Ovary (tissue), 10 donors: Measurements from ENCODE around the gene RAB9A. TPM values are rescaled to one million over a fixed set of nuclear protein-coding genes. Genes with fewer than 3 reads are reported as not detected.
"Not testable (repeated sequence)": the region's sequence is repeated elsewhere in the genome, so short reads cannot be mapped to it uniquely, and the experiment has no call there.

Experiments used
- DNase-seq, 5 donors: peaks; one replicate each; pipeline ENCODE4 v3.0.0-alpha.2; 2019 to 2020
- H3K27ac ChIP-seq, 2 donors: fragments of 200-600 bp; one replicate each; pipeline versions ENCODE4 v1.5.1 to v1.8.0; 2019 to 2022
- H3K27me3 ChIP-seq: fragments of 200-600 bp; one replicate; pipeline ENCODE4 v1.8.0; 2022
- H3K36me3 ChIP-seq: fragments of 200-600 bp; sonication (generic); one replicate; pipeline ENCODE4 v1.5.1; 2019
- H3K4me1 ChIP-seq: one replicate; pipeline ENCODE4 v1.8.1; 2013; ENCODE audit warnings: mild to moderate bottlenecking, moderate library complexity; ENCODE audit not compliant: insufficient read depth
- H3K4me3 ChIP-seq: fragments of 200-600 bp; sonication (generic); one replicate; pipeline ENCODE4 v1.5.1; 2017
- H3K9me3 ChIP-seq, 2 donors: fragments of 200-600 bp in 1 of 2; sonication (generic) in 1 of 2; one replicate each; pipeline versions ENCODE4 v1.5.1 to v1.8.1; 2013 to 2019; ENCODE audit warnings: mild to moderate bottlenecking in 1 of 2, moderate library complexity in 1 of 2
- EP300 ChIP-seq: sonication (generic); formaldehyde crosslinking; IDR thresholded peaks from one replicate; pipeline ENCODE4 v1.6.1; 2017; ENCODE audit warnings: antibody characterized with exemption
- POLR2A ChIP-seq: fragments of 450-650 bp; IDR thresholded peaks from one replicate; pipeline ENCODE4 v1.6.1; 2017; ENCODE audit warnings: antibody characterized with exemption, mild to moderate bottlenecking, moderate library complexity
- WGBS, 3 donors: extraction: QIAGEN DNeasy Blood & Tissue Kit in 1 of 3; methylation state at CpG; one replicate each; pipeline versions ENCODE4 v1.1.5 to v1.1.7; 2013 to 2017; 5-methylcytosine and 5-hydroxymethylcytosine counted together
- intact Hi-C, 4 donors: fragments of 100-400 bp; cut with DNase I; formaldehyde crosslinking; loops; one replicate each; pipeline versions ENCODE4 v1.11.0 to v1.15.1; 2022 to 2023
- long read RNA-seq, 3 donors: library from polyadenylated mRNA in 2 of 3; unstranded in 2 of 3; transcript quantifications; one replicate each; pipeline ENCODE4 v2.0.0 and lab custom pipeline, GENCODE V29; 2021 to 2026
- polyA plus RNA-seq, 2 donors: library from polyadenylated mRNA; stranded (reverse); fragments of 200-250 nt in 1 of 2; fragments of 350-450 nt in 1 of 2; fragmentation: Illumina TruSeq in 1 of 2; extraction: RNeasy Lipid Tissue Mini Kit (QIAGEN cat#74804) in 1 of 2; gene quantifications; one replicate each; pipeline ENCODE4 v1.2.3, GENCODE V29; 2013 to 2014
- total RNA-seq, 7 donors: library from RNA; depleted of rRNA in 2 of 7; stranded (reverse); fragments of >200 nt in 2 of 7; fragmentation: NEBNext Ultra II Directional in 3 of 7; extraction: Animal tissue kit (Norgen Biotek cat#: 25700) in 3 of 7; gene quantifications; one replicate each; pipeline versions ENCODE4 v1.1.0 to v1.2.4, GENCODE V29; 2016 to 2023
- TF ChIP-seq, protein P1 (sequence below), 3 donors: fragments of 450-650 bp in 2 of 3; fragments of 200-600 bp in 1 of 3; IDR thresholded peaks; one replicate each; pipeline versions ENCODE4 v1.5.1 to v1.8.0; 2016 to 2022; ENCODE audit warnings: antibody characterized with exemption in 3 of 3, mild to moderate bottlenecking in 1 of 3
- donor health status: DM: no; HTN: no; CAD: no; lungs with moderate emphysema.
- donor health status: DM: no; HTN: no; CAD: no.
- donor health status: Bipolar disorder and iron deficiency.
- donor health status: DM: yes; HTN: yes; CAD: no.
- donor health status: DM: no; HTN: no; CAD: no.
- donor health status: DM: yes; HTN: yes; CAD: no.

The RAB9A gene
- total RNA-seq = 10 to 100 TPM; 22.3 to 37.2 (median 26.2) TPM
- polyA plus RNA-seq = 10 to 100 TPM; 29.2 to 46.3 TPM
- long read RNA-seq, donor 1, transcript RAB9A-203 (2 exons, 737 nt) = minor isoform, 23 of 102 reads
- long read RNA-seq, donor 1, transcript RAB9A-202 (3 exons, 2,039 nt) = major isoform, 64 of 102 reads
- long read RNA-seq, donor 1, partial matches to known transcripts = 1 of 102 reads
- long read RNA-seq, donor 1, other reads (novel, unspliced or antisense) = 10 of 102 reads
- long read RNA-seq, donor 2, transcript RAB9A-202 (3 exons, 2,039 nt) = major isoform, 9 of 16 reads
- long read RNA-seq, donor 2, partial matches to known transcripts = 0 of 16 reads
- long read RNA-seq, donor 2, other reads (novel, unspliced or antisense) = 5 of 16 reads
- long read RNA-seq, donor 3, transcript RAB9A-203 (2 exons, 737 nt) = minor isoform, 12 of 39 reads
- long read RNA-seq, donor 3, transcript RAB9A-202 (3 exons, 2,039 nt) = major isoform, 23 of 39 reads
- long read RNA-seq, donor 3, partial matches to known transcripts = 1 of 39 reads
- long read RNA-seq, donor 3, other reads (novel, unspliced or antisense) = 2 of 39 reads

DNA sequence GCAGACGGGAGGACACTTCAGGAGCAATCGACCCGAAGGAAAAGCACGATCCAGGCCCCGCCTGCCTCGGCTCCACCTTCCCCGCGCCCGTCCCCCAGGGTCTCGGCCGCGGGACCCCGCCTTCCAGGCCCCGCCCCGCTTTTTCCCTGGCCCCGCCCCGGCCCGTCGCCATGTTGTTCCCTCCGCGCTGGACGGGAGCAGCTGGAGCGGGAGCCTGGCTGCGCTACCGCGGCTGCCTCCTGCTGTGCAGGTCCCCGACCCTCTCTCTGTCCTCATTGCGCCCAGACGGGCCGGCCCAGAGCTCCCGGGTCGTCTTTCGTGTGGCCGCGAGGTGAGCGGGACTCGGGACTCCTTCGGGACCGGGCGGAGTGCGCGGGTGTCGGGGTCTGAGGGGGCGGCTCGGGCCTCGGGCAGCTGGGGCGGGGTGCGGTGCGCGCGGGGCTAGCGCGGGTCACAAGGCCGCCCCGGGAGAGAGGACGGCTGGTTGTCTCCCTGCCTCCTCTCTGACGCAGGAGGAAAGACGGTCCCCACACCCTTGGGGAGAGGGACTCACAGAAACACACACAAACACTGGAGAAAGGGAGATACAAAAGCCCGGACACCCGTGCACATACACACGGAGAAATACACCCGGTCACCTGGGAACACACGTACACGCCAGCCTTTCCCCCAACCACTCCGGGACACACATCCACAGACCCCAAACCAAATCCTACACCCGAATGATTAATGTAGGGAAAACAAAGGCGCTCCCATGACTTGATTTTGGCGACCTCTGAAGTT lies at the start of gene RAB9A:
RAB9A (plus strand) TSS at position 171 of the 783 bp plus-strand sequence. CDS start 19,619 bp downstream, outside the sequence.
- WGBS, 3 donors = 0 to 1% (median 1%) methylated on average over 62 to 68 of the region's 68 CpGs
- DNase-seq = peak; percentile 89 to 94 (median 92)
- H3K36me3 ChIP-seq = no peaks in the 10 kb centered on the region
- intact Hi-C loops = no loop called here
- peak within 1 kb of the TSS; percentile 84 to 90 for H3K27ac ChIP-seq
- peaks cover 14% of the 10 kb centered on the region for H3K4me1 ChIP-seq
- TF ChIP-seq POLR2A (peak; percentile 88), EP300 (no peak)
- TF ChIP-seq, protein P1, sequence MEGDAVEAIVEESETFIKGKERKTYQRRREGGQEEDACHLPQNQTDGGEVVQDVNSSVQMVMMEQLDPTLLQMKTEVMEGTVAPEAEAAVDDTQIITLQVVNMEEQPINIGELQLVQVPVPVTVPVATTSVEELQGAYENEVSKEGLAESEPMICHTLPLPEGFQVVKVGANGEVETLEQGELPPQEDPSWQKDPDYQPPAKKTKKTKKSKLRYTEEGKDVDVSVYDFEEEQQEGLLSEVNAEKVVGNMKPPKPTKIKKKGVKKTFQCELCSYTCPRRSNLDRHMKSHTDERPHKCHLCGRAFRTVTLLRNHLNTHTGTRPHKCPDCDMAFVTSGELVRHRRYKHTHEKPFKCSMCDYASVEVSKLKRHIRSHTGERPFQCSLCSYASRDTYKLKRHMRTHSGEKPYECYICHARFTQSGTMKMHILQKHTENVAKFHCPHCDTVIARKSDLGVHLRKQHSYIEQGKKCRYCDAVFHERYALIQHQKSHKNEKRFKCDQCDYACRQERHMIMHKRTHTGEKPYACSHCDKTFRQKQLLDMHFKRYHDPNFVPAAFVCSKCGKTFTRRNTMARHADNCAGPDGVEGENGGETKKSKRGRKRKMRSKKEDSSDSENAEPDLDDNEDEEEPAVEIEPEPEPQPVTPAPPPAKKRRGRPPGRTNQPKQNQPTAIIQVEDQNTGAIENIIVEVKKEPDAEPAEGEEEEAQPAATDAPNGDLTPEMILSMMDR (IDR thresholded peaks at IDR 0.05) = peak in 1 of 3 donors; percentile 14
- peak within 1 kb of the TSS; percentile 61 for H3K4me3 ChIP-seq
- H3K27me3 ChIP-seq = no peaks in the 10 kb centered on the region
- no peaks in the 10 kb centered on the region for H3K9me3 ChIP-seq

GRCh38 chrX:13641684-13642083 lies 47.2 kb upstream of the RAB9A start:
- not testable (repeated sequence) for H3K27me3 ChIP-seq, H3K27ac ChIP-seq, DNase-seq, H3K4me3 ChIP-seq, H3K4me1 ChIP-seq, H3K36me3 ChIP-seq, H3K9me3 ChIP-seq
- intact Hi-C loops = loop anchor here in 3 of 4 donors (10.0 kb wide), 2 partner anchors 137 to 147 kb away; no protein-coding TSS in a partner anchor
- 77 to 82% (median 81%) methylated on average over 2 to 3 of the region's 4 CpGs for WGBS, 3 donors

DNA sequence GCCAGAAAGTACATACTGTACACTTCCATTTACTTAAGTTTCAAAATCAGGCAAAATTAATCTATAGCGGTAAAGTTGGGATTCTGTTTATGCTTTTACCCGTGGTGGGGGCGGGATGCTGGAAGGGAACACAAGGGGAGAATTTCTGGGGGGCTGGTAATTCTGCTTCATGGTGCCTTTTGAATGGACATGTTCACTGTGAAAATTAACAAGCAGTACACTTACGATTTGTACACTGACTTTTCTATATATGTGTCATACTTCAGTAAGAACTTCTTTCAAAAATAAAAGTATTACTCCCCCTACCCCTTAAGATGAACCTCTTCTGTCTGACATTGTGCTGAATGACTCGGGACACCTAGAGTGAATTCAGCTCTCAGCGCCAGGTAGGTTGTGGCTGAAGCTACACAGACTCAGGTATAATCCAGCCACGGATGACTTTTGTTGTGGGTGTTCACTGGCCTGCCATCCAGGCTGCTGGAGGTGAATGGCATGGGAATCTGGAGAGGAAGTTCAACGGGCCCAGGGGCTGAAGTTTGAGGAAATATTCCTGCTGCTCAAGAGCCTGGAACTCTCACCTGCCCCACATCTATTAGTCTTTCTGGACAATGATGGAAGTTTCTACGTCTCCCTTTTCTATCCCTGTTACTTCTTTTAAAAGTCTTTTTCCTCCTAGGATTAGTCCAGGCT lies 43.3 kb upstream of the RAB9A start:
- H3K4me3 ChIP-seq = no peak overlapping the region
- no peaks in the 10 kb centered on the region for H3K27me3 ChIP-seq
- 51 to 61% (median 58%) methylated on average over 9 of the region's 9 CpGs for WGBS, 3 donors
- H3K27ac ChIP-seq = no peak overlapping the region
- H3K36me3 ChIP-seq = no peaks in the 10 kb centered on the region
- DNase-seq = no peak
- intact Hi-C loops = loop anchor here in 3 of 4 donors (10.0 kb wide), 2 partner anchors 141 to 151 kb away; no protein-coding TSS in a partner anchor
- no peaks in the 10 kb centered on the region for H3K9me3 ChIP-seq
- TF ChIP-seq, protein P1 (IDR thresholded peaks at IDR 0.05) = no peak
- no peak for TF ChIP-seq POLR2A
- TF ChIP-seq EP300 = no peak
- no peaks in the 10 kb centered on the region for H3K4me1 ChIP-seq

DNA sequence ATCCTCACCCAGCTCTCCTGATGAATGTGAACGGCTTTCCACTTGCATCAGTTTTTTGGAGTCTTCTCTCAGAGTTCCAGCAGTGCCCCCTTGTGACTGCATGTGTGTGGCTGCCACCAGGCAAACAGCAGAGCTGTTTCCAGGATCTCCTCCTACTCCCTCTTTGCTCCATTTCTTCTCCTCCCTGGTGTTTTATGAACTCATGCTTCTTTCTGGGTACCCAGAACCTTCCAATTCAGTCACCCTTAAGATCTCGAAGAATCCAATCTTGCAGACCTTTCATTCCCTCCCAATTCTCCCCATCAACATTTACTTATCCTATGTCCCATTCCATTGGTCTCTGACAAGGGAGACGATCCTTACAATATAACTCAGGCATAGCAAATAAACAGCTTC lies 42.8 kb upstream of the RAB9A start:
- Histone ChIP-seq H3K36me3 (no peaks in the 10 kb centered on the region), H3K27me3 (no peaks in the 10 kb centered on the region), H3K9me3 (no peaks in the 10 kb centered on the region), H3K27ac (no peak overlapping the region), H3K4me1 (no peaks in the 10 kb centered on the region), H3K4me3 (no peak overlapping the region)
- 32 to 40% (median 35%) methylated on average over 3 of the region's 3 CpGs for whole genome bisulfite sequencing, 3 donors
- DNase-seq = peak; percentile 37 to 57 (median 43)
- TF ChIP-seq EP300 = no peak
- TF ChIP-seq, protein P1 (IDR thresholded peaks at IDR 0.05) = no peak
- TF ChIP-seq POLR2A = no peak
- intact Hi-C loops = loop anchor here in 3 of 4 donors (10.0 kb wide), 2 partner anchors 141 to 151 kb away; no protein-coding TSS in a partner anchor
